Measurements from ENCODE around the gene DCAF4. TPM values are rescaled to one million over a fixed set of nuclear protein-coding genes. Genes with fewer than 3 reads are reported as not detected.
A peak's percentile ranks its signal among the peaks of the same experiment; 100 is the strongest.

DCAF4 gene
- polyA plus RNA-seq, 4 donors, result 14.4 to 22.5 (median 19.3) TPM

DNA sequence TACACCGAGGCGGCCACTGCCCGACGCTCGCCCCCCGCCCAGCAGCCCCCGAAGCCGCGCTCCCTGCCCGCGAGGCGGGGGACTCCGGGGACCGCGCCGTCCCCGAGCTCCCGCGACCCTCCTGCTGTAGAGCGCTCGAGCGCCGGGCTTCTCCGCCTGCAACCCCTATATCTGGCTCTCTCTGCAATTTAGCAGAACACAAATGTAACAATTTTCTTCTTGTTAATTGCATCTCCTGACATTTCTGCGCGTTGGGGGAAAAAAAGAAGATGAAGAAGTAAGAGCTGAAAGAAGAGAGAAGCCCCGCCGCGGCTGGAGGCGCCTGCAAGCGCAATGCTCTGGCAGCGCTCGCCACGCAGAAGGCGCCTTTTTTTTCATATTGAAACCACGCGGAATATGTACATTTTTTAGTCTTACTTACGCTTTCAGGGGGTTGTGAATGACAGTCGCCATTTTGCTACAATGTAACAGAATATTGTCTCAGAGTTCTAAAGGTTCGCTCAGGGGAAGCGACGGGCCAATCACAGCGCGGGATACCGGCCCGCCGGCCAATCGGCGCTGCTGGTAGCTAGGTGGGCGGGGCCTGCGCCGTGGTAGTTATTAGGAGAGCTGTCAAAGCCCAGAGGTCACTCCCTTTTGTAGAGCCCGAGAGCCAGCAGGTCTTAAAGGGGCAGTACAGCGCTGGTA lies 32.5 kb upstream of the DCAF4 start, which contains the start of gene DPF3:
Gene DPF3 (minus strand): TSS at position 466 of the 687 bp plus-strand sequence. CDS start 13 bp downstream, at position 453.
- DNase-seq (ENCODE audit: low read depth in 4 of 4, low spot score in 3 of 4), result peak; percentile 81 to 84 (median 84)

DNA sequence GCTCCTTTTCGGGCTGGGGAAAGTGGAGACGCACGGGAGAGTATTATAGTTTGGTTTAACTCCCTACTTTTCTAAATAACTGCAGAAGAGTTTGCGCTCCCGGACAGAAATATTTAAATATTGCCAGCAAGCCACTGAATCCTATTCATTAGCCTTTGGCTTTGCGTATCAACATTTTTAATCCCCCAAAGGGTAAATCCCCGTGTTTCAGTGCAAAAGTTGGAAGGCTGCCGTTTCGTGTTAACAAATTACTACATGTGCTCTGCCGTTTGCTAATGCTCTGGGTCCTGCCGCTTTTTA lies 32.0 kb upstream of the DCAF4 start:
- no peak for DNase-seq (ENCODE audit: low read depth in 4 of 4, low spot score in 3 of 4)

DNA sequence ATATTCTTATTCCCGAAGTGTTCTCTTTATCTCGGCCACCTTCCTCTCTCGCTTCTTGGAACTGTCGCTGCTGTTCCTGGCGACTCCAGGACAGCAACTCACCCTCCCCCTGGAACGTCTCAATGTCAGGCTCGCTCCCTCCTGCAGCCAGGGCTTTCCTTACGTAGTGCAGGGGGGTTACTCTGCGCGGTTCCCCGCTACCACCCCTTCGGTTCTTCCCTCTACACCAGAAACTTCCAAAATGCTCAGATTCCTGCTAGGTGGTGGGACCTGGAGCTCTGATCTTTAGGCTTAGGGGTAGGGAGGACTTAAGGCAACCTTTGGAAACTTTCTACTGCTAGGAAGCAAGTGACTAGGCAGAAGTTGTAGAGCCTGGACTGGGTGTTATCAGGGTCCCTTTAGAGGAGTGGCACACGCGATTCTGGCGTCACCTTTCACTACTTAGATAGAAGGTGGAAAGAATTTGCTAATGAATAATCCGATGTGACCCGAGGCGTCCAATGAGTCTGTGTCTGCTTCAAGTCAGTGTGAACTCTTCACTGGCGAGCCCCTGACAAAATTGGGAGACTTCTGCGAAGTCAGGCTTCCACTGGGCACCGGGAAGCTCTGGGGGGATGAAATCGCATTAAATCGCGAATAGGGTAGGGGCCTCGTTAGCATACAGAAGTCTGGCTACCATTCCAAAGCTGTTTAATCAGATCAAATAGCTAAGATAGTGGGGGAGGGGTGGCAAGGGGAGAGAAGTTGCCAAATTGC lies 31.5 kb upstream of the DCAF4 start:
- no peak for DNase-seq (ENCODE audit: low read depth in 4 of 4, low spot score in 3 of 4)

DNA sequence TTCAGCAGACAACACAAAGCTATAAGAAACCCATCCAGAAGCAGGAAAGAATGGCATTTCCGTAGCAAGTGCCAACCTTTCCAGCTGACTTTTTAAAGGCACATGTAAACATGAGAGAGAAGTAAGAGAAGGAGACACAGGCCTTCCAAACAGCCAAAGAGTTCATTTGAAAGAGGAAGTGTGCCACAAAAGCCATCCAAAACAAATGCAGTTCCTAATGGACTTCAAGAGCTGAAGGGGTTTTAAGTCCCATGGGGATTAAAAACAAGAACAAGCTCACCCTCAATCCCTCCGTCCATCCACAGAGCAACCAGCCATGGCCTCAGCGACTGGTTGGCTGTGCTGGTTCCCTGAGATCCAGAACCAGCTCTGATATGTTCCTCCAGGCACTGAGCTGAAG lies 27.8 kb upstream of the DCAF4 start:
- DNase-seq (ENCODE audit: low read depth in 4 of 4, low spot score in 3 of 4), result no peak

DNA sequence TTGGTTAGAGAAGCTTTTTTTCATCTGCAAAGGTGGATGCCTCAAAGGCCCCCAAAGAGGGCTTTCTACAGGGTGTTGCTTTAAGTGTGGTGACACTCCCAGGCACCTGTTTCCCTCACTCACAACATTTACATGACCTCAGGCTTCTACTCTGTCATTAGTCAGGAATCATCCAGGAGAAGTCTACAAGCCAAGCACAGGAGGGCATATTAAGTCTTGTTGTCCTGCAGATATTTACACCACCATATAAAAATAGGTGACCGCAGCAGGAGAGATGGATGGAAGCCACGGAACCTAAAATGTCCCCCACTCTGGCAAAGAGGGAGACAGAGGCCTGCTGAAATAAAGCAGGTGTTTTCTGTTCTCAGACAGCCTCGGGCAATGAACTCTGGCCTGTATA lies 24.9 kb upstream of the DCAF4 start:
- DNase-seq (ENCODE audit: low read depth in 4 of 4, low spot score in 3 of 4), result no peak

DNA sequence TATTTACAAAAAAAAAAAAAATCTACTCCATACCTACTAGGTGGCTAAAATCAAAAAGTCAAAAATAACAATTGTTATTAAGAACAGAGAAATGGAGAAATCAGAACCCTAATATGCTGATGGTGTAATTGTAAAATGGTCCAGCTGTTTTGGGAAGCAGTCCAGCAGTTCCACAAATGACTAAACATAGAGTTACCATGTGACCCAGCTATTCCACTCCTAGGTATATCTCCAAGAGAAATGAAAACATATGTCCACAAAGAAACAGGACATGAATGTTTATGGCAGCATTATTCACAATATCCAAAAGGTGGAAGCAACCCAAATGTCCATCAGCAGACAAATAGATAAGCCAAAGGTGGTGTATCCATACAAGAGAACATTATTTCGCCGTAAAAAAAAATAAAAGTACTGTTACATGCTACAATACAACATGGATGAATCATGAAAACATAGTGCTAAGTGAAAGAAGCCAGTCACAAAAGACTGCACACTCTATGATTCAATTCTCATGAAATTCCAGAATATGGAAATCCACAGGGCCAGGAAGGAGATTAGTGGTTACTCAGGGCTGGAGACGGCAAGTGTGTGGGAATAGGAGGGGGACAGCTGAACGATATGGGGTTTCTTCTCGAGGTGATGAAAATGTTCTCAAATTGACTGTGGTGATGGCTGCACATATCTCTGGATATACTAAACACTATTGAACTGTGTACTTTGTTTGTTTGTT lies 23.3 kb upstream of the DCAF4 start:
- DNase-seq (ENCODE audit: low read depth in 4 of 4, low spot score in 3 of 4), result no peak

DNA sequence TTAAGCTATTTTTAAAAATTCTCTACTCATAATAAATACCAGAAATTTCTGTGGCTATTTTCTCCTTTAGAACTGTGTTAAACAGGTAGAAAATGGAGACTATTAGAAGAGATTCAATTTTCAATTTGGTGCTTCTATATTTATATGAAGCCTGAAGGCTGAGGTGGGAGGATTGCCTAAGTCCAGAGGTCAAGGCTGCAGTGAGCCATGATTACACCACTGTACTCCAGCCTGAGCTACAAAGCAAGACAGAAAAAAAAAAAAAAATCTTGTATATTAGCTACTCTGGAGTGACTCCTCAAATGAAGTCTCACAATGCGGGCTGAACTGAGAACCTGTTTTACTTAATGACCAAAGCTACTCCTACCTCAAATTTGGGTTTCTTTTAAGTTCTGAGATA lies 22.5 kb upstream of the DCAF4 start:
- DNase-seq (ENCODE audit: low read depth in 4 of 4, low spot score in 3 of 4), result no peak

DNA sequence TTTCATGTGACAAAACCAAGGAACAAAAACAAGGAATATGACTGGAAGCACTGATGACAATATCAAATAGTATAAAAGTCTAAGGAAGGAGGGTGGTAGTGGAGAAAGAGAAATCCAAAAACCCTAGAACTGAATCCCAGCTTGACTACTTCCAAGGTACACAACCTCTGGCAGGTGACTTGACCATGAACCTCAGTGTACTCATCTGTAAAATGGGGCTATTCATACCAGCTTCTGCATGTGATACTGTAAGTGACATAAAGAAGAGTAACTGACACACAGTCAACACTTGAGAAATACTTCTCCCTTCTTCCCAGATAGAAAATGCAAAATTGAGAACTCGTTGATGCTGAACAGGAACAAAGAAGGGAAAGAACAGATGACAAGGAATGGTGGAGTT lies 22.0 kb upstream of the DCAF4 start:
- no peak for DNase-seq (ENCODE audit: low read depth in 4 of 4, low spot score in 3 of 4)

DNA sequence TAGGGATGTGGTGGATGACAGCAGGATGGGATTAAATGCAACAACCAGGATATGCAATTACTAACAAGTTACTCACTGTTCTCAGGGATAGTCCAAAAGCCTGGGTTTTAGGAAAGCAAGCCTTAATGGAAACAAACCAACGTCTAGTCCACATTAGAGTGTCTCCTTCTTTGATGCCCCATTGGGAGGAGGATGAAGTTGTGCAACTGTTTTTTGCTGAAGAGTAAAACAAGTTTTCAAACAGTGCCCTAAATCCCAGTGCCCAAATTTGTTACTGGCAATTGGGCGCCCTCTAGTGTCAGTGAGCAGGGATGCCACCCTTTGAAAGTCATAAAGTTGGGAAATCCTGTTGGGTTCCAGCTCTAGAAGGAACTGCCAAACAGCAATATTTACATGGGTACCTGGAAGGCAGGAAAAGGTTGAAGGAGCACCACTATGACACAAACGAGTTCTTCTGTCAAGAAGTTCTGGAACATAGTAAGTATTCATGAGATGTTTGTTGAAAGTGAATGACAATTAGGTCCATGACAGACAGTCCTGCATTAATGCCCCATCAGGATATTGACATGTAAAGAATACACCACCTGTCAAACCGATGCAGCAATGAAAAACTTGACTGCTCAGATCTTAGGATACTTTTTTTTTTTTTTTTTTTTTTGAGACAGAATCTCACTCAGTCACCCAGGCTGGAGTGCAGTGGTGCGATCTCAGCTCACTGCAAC lies 21.3 kb upstream of the DCAF4 start:
- peak in 1 of 4 donors; percentile 65 for DNase-seq (ENCODE audit: low read depth in 4 of 4, low spot score in 3 of 4)

DNA sequence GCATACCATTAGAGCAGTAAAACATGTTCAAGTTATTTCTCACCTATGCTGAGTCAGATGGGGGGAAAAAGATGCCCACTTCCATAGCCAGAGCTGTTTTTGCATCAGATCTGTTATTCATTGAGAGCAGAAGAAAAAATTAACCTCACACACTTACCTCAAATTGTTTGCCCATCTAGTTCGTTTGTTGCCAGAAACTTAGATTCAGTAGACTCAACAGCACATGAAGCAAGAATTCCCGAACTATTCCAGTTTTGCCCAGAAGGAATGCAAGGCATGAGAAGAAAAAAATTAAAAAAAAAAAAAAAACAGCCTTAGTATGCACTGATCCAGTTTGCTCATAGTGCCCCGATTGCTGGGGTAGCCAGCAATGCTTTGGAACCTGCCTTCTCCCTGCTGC lies 19.9 kb upstream of the DCAF4 start:
- no peak for DNase-seq (ENCODE audit: low read depth in 4 of 4, low spot score in 3 of 4)

DNA sequence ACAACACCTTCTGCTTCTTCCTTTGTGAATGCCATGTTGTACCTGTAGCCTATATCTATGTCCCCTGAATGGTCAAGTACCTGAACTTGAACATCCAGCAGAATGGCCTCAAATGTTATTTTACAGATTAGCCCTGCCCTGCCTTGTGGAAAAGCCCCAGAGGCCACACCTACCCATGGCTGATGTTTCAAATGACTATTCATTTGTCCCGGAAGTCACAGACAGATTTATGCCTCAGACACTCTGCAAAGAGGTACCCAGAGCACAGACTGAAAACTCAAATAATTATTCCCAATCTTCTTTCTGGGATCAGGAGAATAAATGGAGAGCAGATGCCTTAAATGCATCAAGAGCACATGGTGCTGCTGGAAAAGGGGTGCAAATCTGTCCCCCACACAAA lies 19.4 kb upstream of the DCAF4 start:
- DNase-seq (ENCODE audit: low read depth in 4 of 4, low spot score in 3 of 4), result no peak

DNA sequence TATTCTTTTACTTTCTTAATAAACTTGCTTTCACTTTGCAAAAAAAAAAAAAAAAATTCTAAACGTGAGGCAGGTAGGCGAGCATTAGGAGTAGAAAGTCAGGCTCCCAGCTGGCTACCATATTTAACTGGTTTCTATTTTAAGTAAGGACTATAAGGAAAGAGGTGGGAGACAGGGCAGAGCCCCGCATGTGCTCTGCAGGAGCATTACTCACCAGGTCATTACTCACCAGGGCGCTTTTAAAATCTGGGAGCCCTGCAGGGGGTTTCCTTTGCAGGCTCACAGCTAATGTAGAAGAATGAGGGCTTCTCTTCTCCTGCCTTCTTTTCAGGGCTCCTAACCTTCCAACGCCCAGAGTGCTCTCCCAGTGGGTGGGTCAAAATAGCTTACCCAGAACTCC lies 18.4 kb upstream of the DCAF4 start:
- DNase-seq (ENCODE audit: low read depth in 4 of 4, low spot score in 3 of 4), result no peak

DNA sequence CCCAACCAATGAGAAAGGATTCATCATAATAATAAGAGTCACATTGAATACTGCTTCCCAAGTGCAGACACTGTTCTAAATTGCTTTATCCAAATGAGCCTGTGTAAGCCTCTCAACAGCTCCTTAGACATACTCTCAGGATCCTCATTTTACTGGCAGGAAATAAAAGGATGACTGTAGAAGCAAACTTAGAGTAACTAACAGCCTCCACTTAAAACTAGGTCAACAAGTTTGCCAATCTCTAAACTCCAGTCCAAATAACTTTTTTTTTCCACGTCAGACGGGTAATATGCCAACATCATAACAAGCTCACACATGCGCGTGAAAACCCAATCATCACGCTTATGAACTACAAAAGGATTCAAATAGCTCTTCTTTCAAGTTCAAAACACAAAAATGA lies 17.1 kb upstream of the DCAF4 start:
- no peak for DNase-seq (ENCODE audit: low read depth in 4 of 4, low spot score in 3 of 4)

DNA sequence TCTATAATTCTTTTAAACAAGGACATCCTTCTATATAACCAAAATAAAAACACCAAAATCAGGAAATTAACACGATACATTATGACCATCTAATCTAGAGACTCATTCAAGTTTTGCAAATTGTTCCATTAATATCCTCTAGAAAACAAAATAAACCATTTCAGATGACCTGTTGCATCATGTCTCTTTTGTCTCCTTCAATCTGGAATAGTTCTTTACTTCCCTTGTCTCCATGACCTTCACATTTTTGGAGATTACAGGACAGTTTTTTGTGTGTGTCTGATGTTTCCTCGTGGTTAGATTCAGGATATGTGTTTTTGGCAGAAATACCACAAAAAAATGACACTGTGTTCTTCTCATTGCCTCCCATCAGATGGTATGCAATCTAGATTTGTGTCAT lies 12.5 kb upstream of the DCAF4 start:
- no peak for DNase-seq (ENCODE audit: low read depth in 4 of 4, low spot score in 3 of 4)

DNA sequence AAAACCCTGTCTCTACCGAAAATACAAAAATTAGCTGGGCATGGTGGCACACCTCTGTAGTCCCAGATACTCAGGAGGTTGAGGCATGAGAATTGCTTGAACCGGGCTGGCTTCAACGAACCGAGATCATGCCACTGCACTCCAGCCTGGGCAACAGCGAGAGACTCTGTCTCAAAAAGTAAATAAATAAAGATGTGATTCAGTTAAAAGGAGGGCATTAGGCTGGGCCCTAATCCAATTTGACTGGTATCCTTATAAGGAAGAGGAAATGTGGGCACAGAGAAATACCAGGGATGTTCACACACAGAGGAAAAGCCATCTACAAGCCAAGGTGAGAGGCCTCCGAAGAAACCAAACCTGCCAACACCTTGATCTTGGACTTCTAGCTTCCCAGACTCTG lies 10.1 kb upstream of the DCAF4 start:
- no peak for DNase-seq (ENCODE audit: low read depth in 4 of 4, low spot score in 3 of 4)

DNA sequence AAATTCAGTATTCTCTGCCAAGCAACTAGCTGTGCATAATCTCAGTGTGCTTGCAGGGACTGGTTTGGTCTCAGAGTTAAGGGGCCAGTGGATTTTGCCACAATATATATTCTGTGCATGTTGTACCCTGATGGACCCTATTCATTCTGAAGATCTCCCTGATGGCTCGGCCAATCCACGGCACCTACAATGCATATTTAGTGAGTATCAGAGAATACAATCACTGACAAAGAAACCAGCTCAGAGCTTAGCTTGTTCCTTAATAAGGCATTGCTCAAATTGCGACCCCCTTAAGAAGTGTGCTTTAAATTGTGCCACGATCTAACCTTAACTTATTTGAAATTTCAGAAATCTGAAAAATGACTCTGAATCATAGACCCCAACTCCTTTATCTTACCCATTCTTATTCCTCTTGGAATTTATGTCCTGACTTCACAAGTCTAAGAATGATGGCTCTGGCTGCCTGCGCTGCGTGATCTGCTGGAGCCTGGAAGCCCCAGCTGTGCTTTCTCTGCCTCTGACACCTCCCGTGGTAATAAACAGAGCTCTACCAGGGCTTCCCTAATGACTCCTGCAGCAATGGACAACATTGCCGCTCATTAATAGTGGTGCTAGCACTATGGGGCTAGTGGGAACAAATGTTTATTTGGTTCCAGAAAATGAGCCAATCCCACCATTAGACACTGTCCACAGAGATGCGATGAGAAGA lies 9.0 kb upstream of the DCAF4 start:
- DNase-seq (ENCODE audit: low read depth in 4 of 4, low spot score in 3 of 4), result no peak

DNA sequence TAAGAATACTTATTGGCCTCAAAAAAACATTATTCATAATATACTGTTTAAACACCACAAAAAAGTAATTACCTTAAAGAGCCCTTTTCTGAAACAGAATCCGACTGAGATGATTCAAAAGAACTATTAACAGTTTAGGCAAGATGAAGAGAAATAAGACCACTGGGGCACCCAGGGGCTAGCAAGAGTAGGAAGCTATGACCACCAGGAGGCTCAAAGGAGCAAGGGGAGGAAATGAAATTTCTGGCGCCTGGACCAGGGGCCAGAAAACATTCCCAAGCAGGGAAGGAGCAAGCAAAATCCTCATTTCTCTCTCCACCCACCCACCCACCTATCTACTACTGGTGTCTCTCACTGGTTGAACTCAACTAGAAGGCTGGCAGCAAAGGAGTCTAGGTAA lies 6.3 kb upstream of the DCAF4 start:
- DNase-seq (ENCODE audit: low read depth in 4 of 4, low spot score in 3 of 4), result no peak

DNA sequence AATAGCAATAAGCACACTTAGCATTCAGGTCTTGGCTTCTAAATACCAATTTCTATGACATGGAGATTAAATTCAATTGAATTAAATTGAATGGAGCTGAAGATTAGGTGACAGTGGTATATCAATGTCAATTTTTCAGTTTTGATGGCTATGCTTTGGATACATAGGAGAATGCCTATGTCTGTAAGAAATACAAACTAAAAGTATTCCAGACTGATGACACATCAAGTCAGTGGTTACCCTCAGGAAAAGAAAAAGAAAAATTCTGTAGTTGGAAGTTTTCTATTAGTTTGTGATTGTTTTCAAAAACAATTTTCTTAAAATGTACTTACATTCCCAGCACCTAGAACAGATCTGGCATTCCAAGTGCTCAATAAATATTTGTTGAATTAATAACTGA lies 4.9 kb upstream of the DCAF4 start:
- no peak for DNase-seq (ENCODE audit: low read depth in 4 of 4, low spot score in 3 of 4)

DNA sequence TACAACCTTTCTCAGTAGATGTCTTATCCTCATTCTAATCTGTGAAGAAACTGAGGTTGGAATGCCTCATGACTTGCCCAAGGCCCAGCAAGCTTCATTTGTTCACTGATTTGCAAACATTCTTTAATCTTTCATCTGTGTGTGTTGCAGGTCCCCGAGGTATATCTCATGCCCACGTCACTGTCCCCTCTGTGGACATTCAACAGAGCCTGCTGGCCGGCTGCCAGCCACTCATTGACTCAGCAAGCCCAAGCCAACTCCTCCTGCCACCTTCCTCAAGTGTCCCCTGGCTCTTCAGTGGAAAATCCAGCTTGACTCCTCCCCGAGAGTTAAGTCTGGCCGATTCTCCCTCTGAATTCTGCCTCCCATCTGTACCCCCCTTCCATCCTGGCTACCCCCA lies 1.9 kb upstream of the DCAF4 start:
- no peak for DNase-seq (ENCODE audit: low read depth in 4 of 4, low spot score in 3 of 4)

DNA sequence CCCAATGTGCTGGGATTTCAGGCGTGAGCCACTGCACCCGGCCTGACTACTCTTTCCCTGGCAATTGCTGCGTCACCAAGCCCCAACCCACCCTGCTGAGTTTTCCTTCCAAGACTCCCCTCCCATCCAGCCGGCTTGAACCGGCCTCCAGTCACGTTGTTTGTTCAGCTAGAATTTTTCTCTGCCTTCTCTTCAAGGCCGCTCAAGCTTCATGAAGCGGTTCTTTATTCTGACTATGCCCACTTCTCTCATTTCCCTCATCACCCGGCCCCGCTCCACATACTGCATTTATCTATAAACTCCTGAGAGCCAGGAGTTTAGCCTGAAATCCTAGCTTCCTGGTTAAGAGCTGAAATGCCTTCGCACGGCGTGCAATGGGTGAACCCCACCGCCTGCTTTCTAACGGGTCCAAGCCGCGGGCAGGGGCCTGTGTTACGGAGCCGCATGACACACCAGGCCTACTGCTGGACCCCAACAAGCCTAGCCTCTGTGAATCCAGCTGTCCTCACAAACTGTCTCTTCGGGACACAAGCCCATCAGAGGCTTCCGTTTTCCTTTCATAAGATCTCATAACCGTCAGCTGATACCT lies 999 bp upstream of the DCAF4 start:
- no peak for DNase-seq (ENCODE audit: low read depth in 4 of 4, low spot score in 3 of 4)
